Activated naive CD8-positive, alpha-beta T cell treated with anti-CD3 and anti-CD28 coated beads, Interleukin-2, amount 50 U/mL, for 24 hours (primary cell): ENCODE data around the gene ARMCX5.
A peak's percentile ranks its signal among the peaks of the same experiment; 100 is the strongest.

Experiments
- ATAC-seq: fragments of 150-1000 bp; cut with Tn5 transposase; one replicate; pipeline ENCODE4 v1.10.0; 2021
- DNase-seq: peaks from one replicate; pipeline ENCODE4 v3.0.0; 2021
- H3K27ac Mint-ChIP-seq: one replicate; pipeline ENCODE4 v1.8.0; 2021; ENCODE audit warnings: mild to moderate bottlenecking, mixed read lengths
- H3K27me3 Mint-ChIP-seq: one replicate; pipeline ENCODE4 v1.8.0; 2021; ENCODE audit warnings: mixed read lengths
- H3K36me3 Mint-ChIP-seq: one replicate; pipeline ENCODE4 v1.8.0; 2021; ENCODE audit warnings: low read depth, mixed read lengths
- H3K4me1 Mint-ChIP-seq: one replicate; pipeline ENCODE4 v1.8.0; 2021; ENCODE audit warnings: mixed read lengths
- H3K4me3 Mint-ChIP-seq: one replicate; pipeline ENCODE4 v1.8.0; 2021; ENCODE audit warnings: mild to moderate bottlenecking, moderate library complexity, mixed read lengths
- H3K9me3 Mint-ChIP-seq: one replicate; pipeline ENCODE4 v1.8.0; 2021; ENCODE audit warnings: mixed read lengths

Gene ARMCX5

GRCh38 chrX:102599084-102599950, at the start of gene ARMCX5:
ARMCX5 (plus strand) TSS chrX:102599515; CDS start chrX:102602142, 2,627 bp downstream.
- DNase-seq (peak; percentile 57), ATAC-seq (peak; percentile 93)
- Mint-ChIP-seq H3K4me3 (peak within 1 kb of the TSS; percentile 94), H3K36me3 (peaks cover 7% of the 10 kb centered on the region), H3K27me3 (no peaks in the 10 kb centered on the region), H3K27ac (peak within 1 kb of the TSS; percentile 89), H3K9me3 (no peaks in the 10 kb centered on the region), H3K4me1 (peaks cover 27% of the 10 kb centered on the region)

GRCh38 chrX:102558607-102559006, 40.7 kb upstream of the ARMCX5 start:
- ATAC-seq: no peak
- H3K4me1 Mint-ChIP-seq: no peaks in the 10 kb centered on the region

DNA sequence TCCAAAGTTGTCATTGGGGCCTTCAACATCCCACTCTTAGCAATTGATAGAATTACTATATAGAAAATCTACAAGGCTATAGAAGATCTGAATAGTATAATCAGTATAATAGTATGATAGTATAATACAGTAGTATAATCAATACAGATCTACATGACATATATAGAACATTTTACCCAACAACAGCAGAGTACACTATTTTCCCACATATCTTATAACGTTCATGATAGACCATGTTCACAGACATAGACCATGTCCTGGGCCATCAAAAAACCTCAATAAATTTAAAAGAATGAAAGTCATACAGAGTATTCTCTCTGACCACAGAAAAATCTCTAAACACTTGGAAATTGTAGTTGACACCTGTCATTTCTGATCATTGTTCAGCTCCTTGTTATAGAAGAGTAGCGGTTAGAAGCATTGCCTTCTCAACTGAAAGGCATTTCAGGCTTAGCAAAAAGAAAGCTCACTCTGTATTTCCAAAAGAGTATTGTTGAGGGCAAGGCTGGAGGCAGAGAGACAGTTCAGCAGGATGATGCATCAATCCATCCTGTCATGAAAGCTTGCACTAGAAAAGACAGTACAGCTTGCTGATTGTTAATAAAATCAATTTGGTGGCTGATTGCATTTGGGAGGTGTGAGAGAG, 38.8 kb upstream of the ARMCX5 start:
- Mint-ChIP-seq H3K27ac (no peak overlapping the region), H3K36me3 (no peaks in the 10 kb centered on the region), H3K9me3 (no peaks in the 10 kb centered on the region), H3K4me3 (no peak overlapping the region), H3K27me3 (peaks cover 2% of the 10 kb centered on the region), H3K4me1 (no peaks in the 10 kb centered on the region)
- no peak for ATAC-seq
- DNase-seq: no peak

More at GRCh38 chrX:102558607-102559006, 40.7 kb upstream of the ARMCX5 start:
- H3K36me3 Mint-ChIP-seq: no peaks in the 10 kb centered on the region
- no peak for DNase-seq
- no peak overlapping the region for H3K27ac Mint-ChIP-seq
- H3K27me3 Mint-ChIP-seq: peaks cover 2% of the 10 kb centered on the region
- H3K4me3 Mint-ChIP-seq: no peak overlapping the region
- no peaks in the 10 kb centered on the region for H3K9me3 Mint-ChIP-seq

- H3K4me3 Mint-ChIP-seq: no peak overlapping the region
- ATAC-seq: no peak
- DNase-seq: no peak
- H3K9me3 Mint-ChIP-seq: no peaks in the 10 kb centered on the region
- H3K27me3 Mint-ChIP-seq: no peaks in the 10 kb centered on the region
- no peak overlapping the region for H3K27ac Mint-ChIP-seq
- H3K36me3 Mint-ChIP-seq: no peaks in the 10 kb centered on the region
- H3K4me1 Mint-ChIP-seq: no peaks in the 10 kb centered on the region
Observed at GRCh38 chrX:102580891-102581290, 18.4 kb upstream of the ARMCX5 start.

DNA sequence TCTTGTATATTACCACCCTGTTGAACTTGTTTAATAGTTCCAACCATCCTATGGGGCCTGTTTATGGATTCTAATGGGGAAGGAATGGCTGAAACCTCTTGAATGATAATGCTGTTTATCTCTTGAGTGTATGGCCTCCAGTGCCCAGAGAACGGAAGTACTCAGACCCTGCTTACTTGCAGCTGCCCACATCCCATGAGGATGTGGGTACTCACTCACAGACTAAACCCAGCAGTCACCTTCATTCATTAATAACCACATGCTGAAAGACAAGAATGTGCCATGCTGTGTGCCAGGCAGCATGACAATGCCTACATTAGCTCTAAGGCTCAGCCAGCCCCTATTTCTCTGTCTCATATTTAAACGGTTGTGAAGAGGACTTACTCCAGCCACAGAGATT, 5.9 kb upstream of the ARMCX5 start:
- no peaks in the 10 kb centered on the region for H3K27me3 Mint-ChIP-seq
- H3K27ac Mint-ChIP-seq: no peak overlapping the region
- peaks cover 7% of the 10 kb centered on the region for H3K4me1 Mint-ChIP-seq
- H3K36me3 Mint-ChIP-seq: no peaks in the 10 kb centered on the region
- no peak for ATAC-seq
- H3K9me3 Mint-ChIP-seq: no peaks in the 10 kb centered on the region
- no peak overlapping the region for H3K4me3 Mint-ChIP-seq
- no peak for DNase-seq

DNA sequence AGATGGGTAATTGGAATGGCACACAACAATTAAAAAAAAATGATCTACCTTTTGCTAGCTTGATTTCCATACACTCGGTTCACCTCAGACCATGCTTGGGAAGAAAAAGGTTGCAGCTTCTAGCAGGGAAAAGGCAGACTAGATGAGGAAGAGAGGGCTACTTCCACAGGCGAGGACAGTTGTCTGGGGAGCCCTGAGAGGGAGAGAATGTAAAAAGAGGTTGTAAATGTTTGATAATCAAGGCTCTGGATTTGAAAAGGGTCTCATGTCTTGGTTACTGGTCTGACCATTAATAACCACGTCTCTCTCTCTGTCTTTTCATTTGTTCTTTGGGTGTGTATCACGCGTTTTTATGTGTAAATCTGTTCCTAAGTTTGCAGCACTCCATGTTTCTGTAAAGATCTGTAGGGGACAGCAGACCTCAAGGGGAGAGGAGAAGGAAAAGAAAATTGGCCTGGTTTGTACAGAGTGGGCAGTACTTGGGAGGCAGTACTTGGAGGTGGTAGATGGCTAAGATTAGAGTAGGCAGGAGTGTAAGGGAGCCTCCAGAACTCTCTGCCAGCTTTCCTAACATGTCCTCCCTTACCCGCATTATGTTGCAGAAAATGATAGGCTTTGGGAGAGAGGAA, 750 bp downstream of the ARMCX5 start:
- Mint-ChIP-seq H3K4me3 (peak overlapping the region; percentile 94), H3K4me1 (peaks cover 27% of the 10 kb centered on the region), H3K27me3 (no peaks in the 10 kb centered on the region), H3K36me3 (peaks cover 7% of the 10 kb centered on the region), H3K27ac (peak overlapping the region; percentile 89), H3K9me3 (no peaks in the 10 kb centered on the region)
- no peak for DNase-seq
- no peak for ATAC-seq

DNA sequence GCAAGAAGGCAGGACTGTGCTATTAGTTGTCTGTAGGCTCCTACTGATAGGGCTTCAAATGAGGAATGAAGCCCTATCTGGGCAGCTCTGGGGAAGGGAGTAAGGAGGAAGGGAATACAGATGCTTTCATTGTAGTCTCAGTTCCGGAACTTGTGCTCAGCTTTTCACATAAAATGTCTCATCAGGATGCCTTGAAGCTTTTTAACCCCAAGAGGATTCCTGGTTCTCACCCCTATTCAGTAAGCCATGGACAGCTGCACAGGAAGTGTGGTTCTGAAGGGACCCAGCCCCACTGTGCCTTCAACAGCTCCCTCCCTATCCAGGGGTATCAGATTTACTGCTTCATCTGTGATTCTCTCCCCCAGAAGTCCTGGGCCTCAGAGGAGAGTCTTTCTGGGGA, 5.0 kb downstream of the ARMCX5 start:
- no peak overlapping the region for H3K27ac Mint-ChIP-seq
- H3K4me3 Mint-ChIP-seq: no peak overlapping the region
- no peaks in the 10 kb centered on the region for H3K27me3 Mint-ChIP-seq
- peaks cover 31% of the 10 kb centered on the region for H3K4me1 Mint-ChIP-seq
- no peaks in the 10 kb centered on the region for H3K9me3 Mint-ChIP-seq
- ATAC-seq (no peak), DNase-seq (no peak)
- H3K36me3 Mint-ChIP-seq: peaks cover 18% of the 10 kb centered on the region

DNA sequence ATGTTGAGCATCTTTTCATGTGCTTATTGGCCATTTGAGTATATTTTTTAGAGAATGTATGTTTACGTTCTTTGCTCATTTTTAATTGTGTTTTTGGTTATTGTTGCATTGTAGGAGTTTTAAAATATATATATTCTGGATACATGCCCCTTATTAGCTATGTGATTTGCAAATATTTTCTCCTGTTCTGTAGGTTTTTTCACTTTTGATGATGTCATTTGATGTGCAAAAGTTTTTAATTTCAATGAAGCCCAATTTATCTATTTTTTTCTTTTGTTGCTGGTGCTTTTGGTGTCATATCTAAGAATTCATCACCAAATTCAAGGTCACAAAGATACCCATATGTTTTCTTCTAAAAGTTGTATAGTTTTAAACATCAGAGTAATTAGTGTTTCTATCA, 6.8 kb downstream of the ARMCX5 start:
- DNase-seq (no peak), ATAC-seq (no peak)
- Mint-ChIP-seq H3K4me3 (no peak overlapping the region), H3K27ac (no peak overlapping the region), H3K36me3 (peaks cover 22% of the 10 kb centered on the region), H3K9me3 (no peaks in the 10 kb centered on the region), H3K27me3 (no peaks in the 10 kb centered on the region), H3K4me1 (peaks cover 22% of the 10 kb centered on the region)

- DNase-seq: no peak
- peaks cover 16% of the 10 kb centered on the region for H3K4me1 Mint-ChIP-seq
- no peak overlapping the region for H3K4me3 Mint-ChIP-seq
- no peaks in the 10 kb centered on the region for H3K27me3 Mint-ChIP-seq
- no peak overlapping the region for H3K27ac Mint-ChIP-seq
- no peak for ATAC-seq
- H3K36me3 Mint-ChIP-seq: peaks cover 29% of the 10 kb centered on the region
- H3K9me3 Mint-ChIP-seq: no peaks in the 10 kb centered on the region
Observed at GRCh38 chrX:102610905-102611304, 11.6 kb downstream of the ARMCX5 start.

GRCh38 chrX:102624105-102624504, 24.8 kb downstream of the ARMCX5 start:
- Mint-ChIP-seq H3K4me3 (no peak overlapping the region), H3K27me3 (no peaks in the 10 kb centered on the region), H3K9me3 (peaks cover 17% of the 10 kb centered on the region), H3K27ac (no peak overlapping the region), H3K4me1 (peaks cover 24% of the 10 kb centered on the region), H3K36me3 (peaks cover 28% of the 10 kb centered on the region)
- DNase-seq (no peak), ATAC-seq (no peak)

DNA sequence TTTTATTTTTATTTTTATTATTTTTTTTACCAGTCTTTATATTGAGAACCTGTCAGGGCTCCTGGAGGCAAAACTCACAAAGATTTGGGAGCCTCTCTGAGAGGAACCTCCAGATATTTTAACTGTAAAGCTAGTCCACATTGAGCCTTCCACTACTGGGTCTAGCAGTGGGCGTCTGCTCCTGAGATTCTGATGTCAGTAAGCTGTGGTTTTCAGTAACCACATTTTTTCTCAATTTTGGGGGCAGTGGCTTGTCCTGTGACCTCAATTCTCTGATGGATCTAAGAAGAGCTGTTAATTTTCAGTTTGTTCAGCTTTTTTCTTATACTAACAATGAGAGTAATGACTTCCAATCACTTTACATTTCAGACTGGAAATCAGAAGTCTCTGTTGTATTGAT, 28.3 kb downstream of the ARMCX5 start:
- Mint-ChIP-seq H3K36me3 (peaks cover 4% of the 10 kb centered on the region), H3K4me1 (peaks cover 24% of the 10 kb centered on the region), H3K4me3 (no peak overlapping the region), H3K27me3 (no peaks in the 10 kb centered on the region), H3K27ac (no peak overlapping the region), H3K9me3 (no peaks in the 10 kb centered on the region)
- DNase-seq (no peak), ATAC-seq (peak; percentile 68)

- Mint-ChIP-seq H3K27me3 (no peaks in the 10 kb centered on the region), H3K9me3 (peaks cover 10% of the 10 kb centered on the region), H3K27ac (no peak overlapping the region), H3K4me1 (no peaks in the 10 kb centered on the region), H3K36me3 (peaks cover 7% of the 10 kb centered on the region), H3K4me3 (no peak overlapping the region)
- DNase-seq: no peak
- no peak for ATAC-seq
Observed at GRCh38 chrX:102637561-102637960, 38.2 kb downstream of the ARMCX5 start.

DNA sequence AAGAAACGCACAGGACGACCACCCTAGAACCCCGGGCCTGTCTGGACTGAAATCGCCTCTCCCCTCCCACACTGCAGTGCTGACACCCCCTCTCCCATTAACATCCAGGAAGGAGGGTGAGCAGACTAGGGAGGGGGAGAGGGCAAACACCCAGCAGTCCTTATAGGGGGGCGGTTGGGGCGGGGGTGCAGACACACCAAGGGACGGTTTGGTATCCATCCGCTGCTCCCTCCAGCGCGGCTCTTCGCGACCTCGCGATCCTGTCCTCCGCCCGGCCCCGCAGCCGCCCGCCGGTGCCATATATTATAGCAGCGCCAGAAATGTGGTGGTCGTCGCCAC, 51.6 kb downstream of the ARMCX5 start:
- no peak overlapping the region for H3K27ac Mint-ChIP-seq
- no peaks in the 10 kb centered on the region for H3K9me3 Mint-ChIP-seq
- H3K4me3 Mint-ChIP-seq: peak overlapping the region; percentile 82
- DNase-seq (no peak), ATAC-seq (no peak)
- peaks cover 16% of the 10 kb centered on the region for H3K4me1 Mint-ChIP-seq
- peaks cover 3% of the 10 kb centered on the region for H3K36me3 Mint-ChIP-seq
- H3K27me3 Mint-ChIP-seq: no peaks in the 10 kb centered on the region

DNA sequence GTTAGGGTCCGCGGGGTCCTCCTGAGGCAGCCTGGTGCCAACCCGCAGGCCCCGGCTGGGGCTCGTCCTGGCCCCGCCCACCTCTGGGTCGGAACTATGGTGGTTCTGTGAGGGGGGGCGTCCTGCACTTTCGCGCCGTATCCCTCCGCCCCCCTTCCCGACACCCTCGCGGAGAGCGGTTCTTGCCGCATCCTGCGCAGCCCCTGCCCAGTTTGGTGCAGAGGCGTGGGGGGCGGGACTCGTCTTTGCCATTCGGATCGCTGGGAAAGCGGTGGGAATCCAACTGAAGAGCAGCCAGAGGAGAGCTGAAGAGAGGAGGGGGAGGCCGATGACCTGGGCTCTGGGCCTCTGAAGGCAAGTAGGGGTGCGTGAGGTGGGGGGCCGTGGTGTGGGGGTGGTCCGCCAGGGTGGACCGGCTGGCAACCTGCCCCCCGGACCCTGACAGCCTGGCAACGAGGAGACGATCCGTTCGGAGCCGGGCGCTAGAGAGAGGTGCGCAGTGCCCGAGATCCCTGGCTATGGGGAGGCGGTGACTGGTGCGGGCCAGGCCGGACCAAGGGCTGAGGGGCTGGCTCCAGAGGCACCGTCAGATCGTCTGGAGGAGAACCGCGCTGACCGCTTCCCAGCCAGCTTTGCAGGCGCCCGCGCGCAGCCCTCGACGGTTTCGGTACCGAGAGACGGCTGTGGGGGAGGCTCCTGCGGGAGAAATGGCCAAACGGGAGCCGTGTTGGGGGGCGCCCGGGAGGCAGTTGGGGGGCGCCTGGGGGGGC, 52.1 kb downstream of the ARMCX5 start, which contains the start of gene GPRASP1:
Gene GPRASP1, plus strand, starts transcription at position 242 of the 770 bp plus-strand sequence. CDS start 2,431 bp downstream, outside the sequence.
- Mint-ChIP-seq H3K36me3 (peaks cover 3% of the 10 kb centered on the region), H3K27me3 (no peaks in the 10 kb centered on the region), H3K9me3 (no peaks in the 10 kb centered on the region), H3K4me3 (peak within 1 kb of the TSS; percentile 82), H3K27ac (peak within 1 kb of the TSS; percentile 74), H3K4me1 (peaks cover 16% of the 10 kb centered on the region)
- ATAC-seq (peak; percentile 50), DNase-seq (peak; percentile 38)
